NCI-H774 (cell line): ENCODE measurements around the gene GABRB1.

Experiments
- DNase-seq: peaks from one replicate; lab custom pipeline; 2025; lab: John Stamatoyannopoulos, UW

The GABRB1 gene

DNA sequence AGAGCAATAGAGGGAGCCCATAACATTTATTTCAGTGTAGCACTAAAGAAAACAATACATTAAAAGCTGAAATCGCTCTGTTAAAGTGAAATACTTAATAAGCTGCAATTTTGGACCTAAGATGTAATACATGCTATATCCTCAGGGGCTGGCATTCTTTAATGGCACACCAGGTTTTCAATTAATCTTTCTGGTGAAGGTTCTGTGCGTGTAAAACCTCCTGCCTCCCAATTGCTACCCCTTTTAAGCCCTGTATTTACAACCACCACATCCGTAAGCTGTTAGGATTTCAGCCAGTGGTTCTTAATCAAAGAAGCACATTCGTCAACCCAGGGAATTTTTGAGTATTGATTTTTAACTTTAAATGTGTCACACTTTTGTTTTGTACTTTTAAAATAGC, 439.7 kb downstream of the GABRB1 start:
- DNase-seq: no peak

DNA sequence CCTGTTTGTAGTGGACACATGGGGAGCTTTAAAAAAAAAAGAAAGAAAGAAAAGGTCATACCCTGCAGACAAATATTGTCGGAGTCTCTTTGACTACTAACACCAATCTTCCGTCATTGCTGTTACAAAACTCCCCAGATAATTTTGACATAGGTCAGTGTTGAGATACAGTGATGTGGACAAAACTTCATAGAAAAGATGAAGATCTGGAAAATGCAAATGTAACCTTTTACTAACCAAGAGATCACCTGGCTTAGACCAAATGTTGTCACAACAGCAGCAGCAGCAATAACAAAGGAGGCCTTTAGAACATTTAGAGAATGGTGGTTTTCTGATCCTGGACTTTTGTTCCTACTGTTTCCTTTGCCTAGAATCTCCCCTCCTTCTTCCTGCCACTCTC, 440.2 kb downstream of the GABRB1 start:
- DNase-seq: no peak

DNA sequence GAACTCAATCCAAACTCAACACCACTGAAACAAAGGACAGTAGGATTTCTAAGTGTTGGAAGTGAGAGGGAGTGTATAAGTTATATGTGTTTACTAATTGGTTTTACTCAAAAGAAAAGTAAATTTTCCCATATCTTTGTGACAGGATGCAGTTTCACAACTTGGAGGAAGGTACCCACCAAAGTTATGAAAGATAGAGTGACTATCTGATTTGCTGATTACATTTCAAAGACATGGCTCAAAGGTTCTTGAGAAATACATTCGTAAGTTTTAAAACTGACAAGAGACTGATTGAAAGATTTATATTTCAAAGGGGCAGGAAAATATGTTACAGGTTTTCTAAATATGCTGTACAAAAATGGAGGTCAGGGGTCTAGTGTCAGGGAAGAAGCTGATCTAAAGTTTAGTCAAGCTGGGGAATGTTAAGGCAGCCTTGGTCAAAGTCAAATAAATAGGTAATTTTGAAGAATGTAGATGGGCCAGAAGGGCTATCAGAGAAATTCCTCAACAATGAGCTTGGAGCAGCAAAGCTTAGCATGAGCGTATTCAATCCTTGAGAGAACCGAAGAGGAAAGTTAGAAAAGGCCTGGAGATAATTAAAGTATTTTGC, 441.9 kb downstream of the GABRB1 start:
- no peak for DNase-seq

- DNase-seq: peak; percentile 25
Measured at GRCh38 chr4:47474799-47475198, 443.4 kb downstream of the GABRB1 start.

- DNase-seq: no peak
Measured at GRCh38 chr4:47475411-47475810, 444.0 kb downstream of the GABRB1 start.
